Activated naive CD4-positive, alpha-beta T cell (primary cell): ENCODE results near the gene SETD9.

Experiments
- DNase-seq, 4 experiments: peaks; one replicate each; lab custom pipeline; 2025; lab: John Stamatoyannopoulos, UW

Gene SETD9

GRCh38 chr5:56938858-56939257 is 29.5 kb downstream of the SETD9 start:
- no peak for DNase-seq

- DNase-seq, result no peak
Measured at GRCh38 chr5:56941981-56942380, 32.6 kb downstream of the SETD9 start.

GRCh38 chr5:56947052-56947451 is 37.7 kb downstream of the SETD9 start:
- no peak for DNase-seq

- DNase-seq, result peak; percentile 10 to 47 (median 24)
Measured at GRCh38 chr5:56950626-56951125, 41.3 kb downstream of the SETD9 start.

GRCh38 chr5:56951126-56951945 is 41.9 kb downstream of the SETD9 start:
- peak in 1 of 4 experiments; percentile 11 for DNase-seq

- DNase-seq, result peak; percentile 41 to 73 (median 54)
Measured at GRCh38 chr5:56951946-56952691, 42.7 kb downstream of the SETD9 start, which contains the start of gene MIER3. MIER3 (minus strand) TSS chr5:56952123; CDS start chr5:56952102, 21 bp downstream.

GRCh38 chr5:56954262-56954661 is 44.9 kb downstream of the SETD9 start:
- no peak for DNase-seq

- no peak for DNase-seq
Measured at GRCh38 chr5:56958595-56958994, 49.2 kb downstream of the SETD9 start.

GRCh38 chr5:56959326-56959725 is 49.9 kb downstream of the SETD9 start:
- no peak for DNase-seq

GRCh38 chr5:56961746-56962145 is 52.4 kb downstream of the SETD9 start:
- no peak for DNase-seq

GRCh38 chr5:56962286-56962685 is 52.9 kb downstream of the SETD9 start:
- DNase-seq, result no peak

GRCh38 chr5:56963246-56963645 is 53.9 kb downstream of the SETD9 start:
- no peak for DNase-seq

- no peak for DNase-seq
Measured at GRCh38 chr5:56964173-56964572, 54.8 kb downstream of the SETD9 start.
